SU-DHL-6 (cell line): ENCODE data around the gene ORAI2.

Source experiments
- EZH2phosphoT487 ChIP-seq: fragments of 200-600 bp; sonication (generic), shearing (Covaris generic); conservative IDR thresholded peaks from 2 replicates; pipeline ENCODE4 v1.6.1; 2018; ENCODE audit warnings: mild to moderate bottlenecking, antibody characterized with exemption, low read length, moderate library complexity, mixed read lengths
- TF ChIP-seq, protein P1 (sequence below): fragments of 200-600 bp; sonication (generic); IDR thresholded peaks from one replicate; pipeline ENCODE4 v1.5.1; 2017; ENCODE audit warnings: antibody characterized with exemption, mild to moderate bottlenecking, low read length, moderate library complexity; ENCODE audit not compliant: insufficient read depth, poor library complexity, severe bottlenecking

GRCh38 chr7:102396710-102397019, 36.7 kb upstream of the ORAI2 start:
- TF ChIP-seq, protein P1, sequence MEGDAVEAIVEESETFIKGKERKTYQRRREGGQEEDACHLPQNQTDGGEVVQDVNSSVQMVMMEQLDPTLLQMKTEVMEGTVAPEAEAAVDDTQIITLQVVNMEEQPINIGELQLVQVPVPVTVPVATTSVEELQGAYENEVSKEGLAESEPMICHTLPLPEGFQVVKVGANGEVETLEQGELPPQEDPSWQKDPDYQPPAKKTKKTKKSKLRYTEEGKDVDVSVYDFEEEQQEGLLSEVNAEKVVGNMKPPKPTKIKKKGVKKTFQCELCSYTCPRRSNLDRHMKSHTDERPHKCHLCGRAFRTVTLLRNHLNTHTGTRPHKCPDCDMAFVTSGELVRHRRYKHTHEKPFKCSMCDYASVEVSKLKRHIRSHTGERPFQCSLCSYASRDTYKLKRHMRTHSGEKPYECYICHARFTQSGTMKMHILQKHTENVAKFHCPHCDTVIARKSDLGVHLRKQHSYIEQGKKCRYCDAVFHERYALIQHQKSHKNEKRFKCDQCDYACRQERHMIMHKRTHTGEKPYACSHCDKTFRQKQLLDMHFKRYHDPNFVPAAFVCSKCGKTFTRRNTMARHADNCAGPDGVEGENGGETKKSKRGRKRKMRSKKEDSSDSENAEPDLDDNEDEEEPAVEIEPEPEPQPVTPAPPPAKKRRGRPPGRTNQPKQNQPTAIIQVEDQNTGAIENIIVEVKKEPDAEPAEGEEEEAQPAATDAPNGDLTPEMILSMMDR = no peak
- no peak for TF ChIP-seq EZH2phosphoT487
